ENCODE measurements around the gene COX7A2L. TPM values are rescaled to one million over a fixed set of nuclear protein-coding genes. Genes with fewer than 3 reads are reported as not detected.

Gene COX7A2L
- total RNA-seq, 1 experiment from 2014 or later: 85.4 TPM

DNA sequence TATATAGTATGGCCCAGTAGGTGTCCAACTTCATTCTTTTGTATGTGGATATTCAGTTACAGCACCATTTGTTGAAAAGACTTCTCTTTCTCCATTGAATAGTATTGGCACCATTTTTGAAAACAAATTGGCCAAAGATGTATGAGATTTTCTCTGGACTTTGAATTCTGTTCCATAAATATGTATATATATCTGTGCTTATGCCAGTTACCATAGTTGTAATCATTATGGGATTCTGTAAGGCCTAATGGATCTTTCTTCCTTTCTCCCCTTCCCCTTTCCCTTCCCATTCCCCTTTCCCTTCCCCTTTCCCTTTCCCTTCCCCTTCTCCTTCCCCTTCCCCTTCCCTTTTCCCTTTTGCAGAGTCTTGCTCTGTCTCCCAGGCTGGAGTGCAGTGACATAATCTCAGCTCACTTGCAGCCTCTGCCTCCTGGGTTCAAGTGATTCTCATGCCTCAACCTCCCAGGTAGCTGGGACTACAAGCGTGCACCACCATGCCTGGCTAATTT lies 51.0 kb downstream of the COX7A2L start:
- H3K27me3 ChIP-seq (replicated peaks; ENCODE audit: insufficient read depth, low read depth, low read length, poor library complexity): no peaks in the 10 kb centered on the region
- peaks cover 17% of the 10 kb centered on the region for H3K36me3 ChIP-seq (ENCODE audit: insufficient read depth, low read length, poor library complexity, severe bottlenecking)
- no peak for DNase-seq (ENCODE audit: low spot score)
- peaks cover 16% of the 10 kb centered on the region for H3K4me1 ChIP-seq (ENCODE audit: insufficient read depth, low read length, poor library complexity, severe bottlenecking)
- no peaks in the 10 kb centered on the region for H3K9me3 ChIP-seq (ENCODE audit: low read depth, low read length, poor library complexity, severe bottlenecking)
- no peak overlapping the region for H3K4me3 ChIP-seq (ENCODE audit: low read depth, low read length, poor library complexity, severe bottlenecking)
- CTCF ChIA-PET: no interaction called here
- no TSS peak for BruUV-seq (replicated peaks)
- intact Hi-C loops (cut with micrococcal nuclease; ENCODE audit: unreplicated experiment): no loop called here
- TF ChIP-seq EZH2 (IDR thresholded peaks at IDR 0.05; ENCODE audit: borderline replicate concordance, low read depth, low read length, poor library complexity, severe bottlenecking) (no peak), CTCF (conservative IDR thresholded peaks at IDR 0.05; ENCODE audit: low read depth, low read length) (no peak)
- POLR2A ChIA-PET (ENCODE audit: low non-redundant PET): no interaction called here
- H3K27ac ChIP-seq (ENCODE audit: low read depth, low read length, poor library complexity, severe bottlenecking): no peak overlapping the region

DNA sequence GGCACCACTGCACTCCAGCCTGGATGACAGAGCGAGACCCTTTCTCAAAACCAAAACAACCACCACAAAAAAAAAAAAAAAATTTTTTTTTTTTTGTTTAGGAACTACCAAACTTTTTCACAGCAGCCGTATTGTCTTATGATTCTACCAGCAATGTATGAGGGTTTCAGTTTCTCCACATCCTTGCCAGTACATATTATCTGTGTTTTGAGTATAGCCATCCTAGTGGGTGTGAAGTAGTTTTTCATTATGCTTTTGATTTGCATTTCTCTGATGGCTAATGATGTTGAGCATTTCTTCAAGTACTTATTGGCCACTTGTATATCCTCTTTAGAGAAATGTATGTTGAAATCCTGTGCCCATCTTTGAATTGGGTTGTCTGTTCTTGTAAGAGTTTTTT lies 51.7 kb downstream of the COX7A2L start:
- Histone ChIP-seq H3K9me3 (ENCODE audit: low read depth, low read length, poor library complexity, severe bottlenecking) (no peaks in the 10 kb centered on the region), H3K4me1 (ENCODE audit: insufficient read depth, low read length, poor library complexity, severe bottlenecking) (peaks cover 9% of the 10 kb centered on the region), H3K36me3 (ENCODE audit: insufficient read depth, low read length, poor library complexity, severe bottlenecking) (peaks cover 22% of the 10 kb centered on the region), H3K27ac (ENCODE audit: low read depth, low read length, poor library complexity, severe bottlenecking) (no peak overlapping the region), H3K4me3 (ENCODE audit: low read depth, low read length, poor library complexity, severe bottlenecking) (no peak overlapping the region), H3K27me3 (replicated peaks; ENCODE audit: insufficient read depth, low read depth, low read length, poor library complexity) (no peaks in the 10 kb centered on the region)
- no TSS peak for BruUV-seq (replicated peaks)
- intact Hi-C loops (cut with micrococcal nuclease; ENCODE audit: unreplicated experiment): no loop called here
- POLR2A ChIA-PET (ENCODE audit: low non-redundant PET): no interaction called here
- no peak for TF ChIP-seq CTCF (conservative IDR thresholded peaks at IDR 0.05; ENCODE audit: low read depth, low read length)
- TF ChIP-seq EZH2 (IDR thresholded peaks at IDR 0.05; ENCODE audit: borderline replicate concordance, low read depth, low read length, poor library complexity, severe bottlenecking): no peak
- DNase-seq (ENCODE audit: low spot score): no peak
- CTCF ChIA-PET: no interaction called here

DNA sequence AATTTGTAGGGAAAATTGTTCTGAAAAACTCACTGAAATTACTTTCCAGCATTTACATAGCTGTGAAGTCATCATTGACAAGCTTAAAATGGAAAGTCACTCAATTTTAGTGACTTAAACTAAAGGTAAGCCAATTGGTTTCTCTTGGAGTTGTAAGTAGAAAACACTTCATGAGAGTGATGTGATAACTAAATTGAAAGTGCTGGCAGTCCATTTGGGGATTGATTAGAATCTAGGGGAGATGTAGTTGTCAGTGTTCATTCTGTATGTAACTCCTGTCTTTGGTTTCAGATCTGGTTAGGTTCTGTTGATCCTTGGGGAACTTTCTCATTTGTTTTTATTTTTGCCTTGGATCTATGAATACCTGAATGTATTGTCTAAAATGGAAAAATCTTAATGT lies 53.8 kb downstream of the COX7A2L start:
- BruUV-seq (replicated peaks): no TSS peak
- no peaks in the 10 kb centered on the region for H3K27me3 ChIP-seq (replicated peaks; ENCODE audit: insufficient read depth, low read depth, low read length, poor library complexity)
- POLR2A ChIA-PET (ENCODE audit: low non-redundant PET): no interaction called here
- peaks cover 42% of the 10 kb centered on the region for H3K36me3 ChIP-seq (ENCODE audit: insufficient read depth, low read length, poor library complexity, severe bottlenecking)
- no peak overlapping the region for H3K27ac ChIP-seq (ENCODE audit: low read depth, low read length, poor library complexity, severe bottlenecking)
- no peaks in the 10 kb centered on the region for H3K9me3 ChIP-seq (ENCODE audit: low read depth, low read length, poor library complexity, severe bottlenecking)
- no peak overlapping the region for H3K4me3 ChIP-seq (ENCODE audit: low read depth, low read length, poor library complexity, severe bottlenecking)
- peaks cover 4% of the 10 kb centered on the region for H3K4me1 ChIP-seq (ENCODE audit: insufficient read depth, low read length, poor library complexity, severe bottlenecking)
- no peak for DNase-seq (ENCODE audit: low spot score)
- CTCF ChIA-PET: no interaction called here
- intact Hi-C loops (cut with micrococcal nuclease; ENCODE audit: unreplicated experiment): no loop called here
- TF ChIP-seq EZH2 (IDR thresholded peaks at IDR 0.05; ENCODE audit: borderline replicate concordance, low read depth, low read length, poor library complexity, severe bottlenecking) (no peak), CTCF (conservative IDR thresholded peaks at IDR 0.05; ENCODE audit: low read depth, low read length) (no peak)

All from A673 (cell line).